Neural progenitor cell (in vitro differentiated cells): Measurements from ENCODE around the gene EFL1. TPM values are rescaled to one million over a fixed set of nuclear protein-coding genes. Genes with fewer than 3 reads are reported as not detected.

Source experiments
- DNase-seq: peaks from one replicate; pipeline ENCODE4 v3.0.0-alpha.2; 2016; ENCODE audit warnings: low spot score
- H2AFZ ChIP-seq: fragments of 200-600 bp; sonication (generic); replicated peaks from 2 replicates; pipeline ENCODE4 v1.6.1; 2016; ENCODE audit warnings: antibody characterized with exemption
- H3F3A ChIP-seq: fragments of 200-600 bp; sonication (generic); 2 replicates; pipeline ENCODE4 v1.6.1; 2016; ENCODE audit warnings: antibody characterized with exemption, low read depth
- H3K27ac ChIP-seq: fragments of 200-600 bp; sonication (generic); 2 replicates; pipeline ENCODE4 v1.5.1; 2016; ENCODE audit warnings: mild to moderate bottlenecking
- H3K27me3 ChIP-seq: fragments of 200-600 bp; sonication (generic); 2 replicates; pipeline ENCODE4 v1.6.1; 2016; ENCODE audit warnings: mild to moderate bottlenecking, moderate library complexity
- H3K36me3 ChIP-seq: fragments of 200-600 bp; sonication (generic); 2 replicates; pipeline ENCODE4 v1.5.1; 2016
- H3K4me1 ChIP-seq: fragments of 200-600 bp; sonication (generic); 2 replicates; pipeline ENCODE4 v1.6.1; 2016; ENCODE audit warnings: mixed run types
- H3K4me2 ChIP-seq: fragments of 200-600 bp; sonication (generic); 2 replicates; pipeline ENCODE4 v1.6.1; 2016
- H3K4me3 ChIP-seq: fragments of 200-600 bp; sonication (generic); 2 replicates; pipeline ENCODE4 v1.5.1; 2016
- H3K79me2 ChIP-seq: fragments of 200-600 bp; sonication (generic); 2 replicates; pipeline ENCODE4 v1.6.1; 2016; ENCODE audit warnings: low read depth
- H3K9ac ChIP-seq: fragments of 200-600 bp; sonication (generic); 2 replicates; pipeline ENCODE4 v1.6.1; 2016
- H3K9me3 ChIP-seq: fragments of 200-600 bp; sonication (generic); 2 replicates; pipeline ENCODE4 v1.5.1; 2016; ENCODE audit warnings: low read depth
- H4K20me1 ChIP-seq: fragments of 200-600 bp; sonication (generic); 2 replicates; pipeline ENCODE4 v1.6.1; 2016; ENCODE audit warnings: low read depth
- H3K27ac Mint-ChIP-seq: 3 replicates; pipeline ENCODE4 v1.8.0; 2021; ENCODE audit warnings: mixed read lengths
- H3K27me3 Mint-ChIP-seq: 2 replicates; pipeline ENCODE4 v1.8.0; 2022; ENCODE audit warnings: low read depth, mild to moderate bottlenecking, inconsistent platforms, moderate library complexity, mixed read lengths; ENCODE audit not compliant: insufficient read depth
- H3K36me3 Mint-ChIP-seq: 3 replicates; pipeline ENCODE4 v1.8.0; 2021; ENCODE audit warnings: mixed read lengths
- H3K4me1 Mint-ChIP-seq: 3 replicates; pipeline ENCODE4 v1.8.0; 2021; ENCODE audit warnings: mixed read lengths
- H3K4me3 Mint-ChIP-seq: 3 replicates; pipeline ENCODE4 v1.8.0; 2021; ENCODE audit warnings: mild to moderate bottlenecking, moderate library complexity, mixed read lengths
- H3K9me3 Mint-ChIP-seq: 3 replicates; pipeline ENCODE4 v1.8.0; 2020; ENCODE audit warnings: mixed read lengths
- EZH2 ChIP-seq: fragments of 200-600 bp; sonication (generic); IDR thresholded peaks from 2 replicates; pipeline ENCODE4 v1.6.1; 2017; ENCODE audit warnings: antibody characterized with exemption, mild to moderate bottlenecking, moderate library complexity
- EZH2phosphoT487 ChIP-seq: fragments of 200-600 bp; sonication (generic); IDR thresholded peaks from 2 replicates; pipeline ENCODE4 v1.6.1; 2017; ENCODE audit warnings: antibody characterized with exemption
- total RNA-seq: library from RNA; depleted of rRNA; stranded (reverse); fragments of >200 nt; gene quantifications from 2 replicates; pipeline ENCODE4 v1.2.3, GENCODE V29; 2015; ENCODE audit warnings: low replicate concordance
- TF ChIP-seq, protein P1 (sequence below): fragments of 200-600 bp; sonication (generic); IDR thresholded peaks from 2 replicates; pipeline ENCODE4 v1.5.1; 2017; ENCODE audit warnings: antibody characterized with exemption, mild to moderate bottlenecking

Gene EFL1
- total RNA-seq, 1 donor from 2014 or later: 42.4 TPM

DNA sequence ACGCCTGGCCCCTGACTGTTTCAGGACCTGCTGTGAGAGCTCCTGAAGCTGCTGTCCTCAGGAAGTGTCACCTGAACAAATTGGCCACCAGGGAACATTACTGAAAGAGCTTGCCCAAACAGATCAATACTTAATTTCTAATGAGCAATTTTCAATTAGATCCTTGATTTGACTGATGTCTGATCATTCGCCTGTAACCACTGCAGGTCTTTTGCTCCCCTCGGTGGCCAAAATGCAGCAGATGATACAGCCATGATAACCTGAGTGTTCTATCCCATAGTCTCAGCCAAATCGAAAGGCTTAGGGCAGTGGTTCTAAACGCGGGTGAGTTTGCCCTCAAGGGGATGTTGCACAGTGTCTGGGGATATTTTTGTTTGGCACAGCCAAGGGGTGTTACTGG, 159.1 kb downstream of the EFL1 start:
- Histone ChIP-seq H3K4me1 (peaks cover 10% of the 10 kb centered on the region), H3K79me2 (no peaks in the 10 kb centered on the region), H3K27me3 (no peaks in the 10 kb centered on the region), H3F3A (peaks cover 5% of the 10 kb centered on the region), H3K36me3 (no peaks in the 10 kb centered on the region), H4K20me1 (no peaks in the 10 kb centered on the region), H3K9me3 (no peaks in the 10 kb centered on the region), H3K4me3 (no peak overlapping the region), H2AFZ (no peak overlapping the region), H3K4me2 (no peak overlapping the region), H3K27ac (no peak overlapping the region), H3K9ac (no peak overlapping the region)
- H3K9me3 Mint-ChIP-seq: no peaks in the 10 kb centered on the region
- H3K4me1 Mint-ChIP-seq: peaks cover 14% of the 10 kb centered on the region
- TF ChIP-seq EZH2phosphoT487 (no peak), EZH2 (no peak)
- TF ChIP-seq, protein P1, sequence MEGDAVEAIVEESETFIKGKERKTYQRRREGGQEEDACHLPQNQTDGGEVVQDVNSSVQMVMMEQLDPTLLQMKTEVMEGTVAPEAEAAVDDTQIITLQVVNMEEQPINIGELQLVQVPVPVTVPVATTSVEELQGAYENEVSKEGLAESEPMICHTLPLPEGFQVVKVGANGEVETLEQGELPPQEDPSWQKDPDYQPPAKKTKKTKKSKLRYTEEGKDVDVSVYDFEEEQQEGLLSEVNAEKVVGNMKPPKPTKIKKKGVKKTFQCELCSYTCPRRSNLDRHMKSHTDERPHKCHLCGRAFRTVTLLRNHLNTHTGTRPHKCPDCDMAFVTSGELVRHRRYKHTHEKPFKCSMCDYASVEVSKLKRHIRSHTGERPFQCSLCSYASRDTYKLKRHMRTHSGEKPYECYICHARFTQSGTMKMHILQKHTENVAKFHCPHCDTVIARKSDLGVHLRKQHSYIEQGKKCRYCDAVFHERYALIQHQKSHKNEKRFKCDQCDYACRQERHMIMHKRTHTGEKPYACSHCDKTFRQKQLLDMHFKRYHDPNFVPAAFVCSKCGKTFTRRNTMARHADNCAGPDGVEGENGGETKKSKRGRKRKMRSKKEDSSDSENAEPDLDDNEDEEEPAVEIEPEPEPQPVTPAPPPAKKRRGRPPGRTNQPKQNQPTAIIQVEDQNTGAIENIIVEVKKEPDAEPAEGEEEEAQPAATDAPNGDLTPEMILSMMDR: peak; percentile 19
- DNase-seq: no peak
- H3K36me3 Mint-ChIP-seq: no peaks in the 10 kb centered on the region
- peaks cover 5% of the 10 kb centered on the region for H3K27me3 Mint-ChIP-seq
- H3K4me3 Mint-ChIP-seq: no peak overlapping the region
- H3K27ac Mint-ChIP-seq: no peak overlapping the region

DNA sequence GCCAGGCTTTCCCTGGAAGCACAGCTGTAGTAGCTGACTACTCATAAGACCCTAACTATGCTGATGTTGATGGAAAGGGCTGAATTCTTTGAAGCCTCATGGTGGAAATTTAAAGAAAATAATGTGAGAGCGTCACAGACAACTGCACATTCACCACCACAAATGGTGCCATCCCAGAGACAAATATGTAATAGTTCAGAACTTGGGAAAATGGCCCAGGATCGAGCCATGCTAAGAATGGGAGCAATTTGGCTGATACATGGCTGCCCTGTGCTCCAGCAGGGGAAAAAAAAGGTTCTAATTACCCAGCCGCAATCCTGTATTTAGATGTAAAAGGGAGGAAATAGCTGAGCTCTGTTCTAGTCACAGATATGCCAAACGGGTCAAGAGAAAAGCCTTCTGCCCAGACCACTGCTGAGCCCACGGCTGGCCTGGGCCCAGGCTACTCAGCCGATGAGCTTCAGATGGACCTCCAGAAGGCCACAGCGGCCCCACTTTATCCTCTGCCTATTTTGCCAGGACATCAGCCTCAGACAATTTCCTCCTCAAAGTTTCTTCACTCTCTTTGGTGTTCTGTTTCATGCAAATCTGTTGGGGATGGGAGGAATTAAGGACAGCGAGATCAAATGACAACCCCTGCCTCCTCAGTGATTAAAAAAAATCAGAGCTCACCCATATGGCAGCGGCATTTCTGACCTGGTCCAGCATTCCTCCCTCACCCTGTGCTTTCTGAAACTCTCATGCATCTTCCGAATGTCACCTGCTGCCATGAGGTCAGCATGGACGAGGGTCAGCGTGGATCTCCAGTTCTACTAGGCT, 162.2 kb downstream of the EFL1 start:
- H3K4me3 Mint-ChIP-seq: no peak overlapping the region
- no peaks in the 10 kb centered on the region for H3K9me3 Mint-ChIP-seq
- H3K9me3 ChIP-seq: no peaks in the 10 kb centered on the region
- TF ChIP-seq EZH2phosphoT487 (no peak), EZH2 (no peak)
- TF ChIP-seq, protein P1: no peak
- H3K27ac ChIP-seq: no peak overlapping the region
- H4K20me1 ChIP-seq: no peaks in the 10 kb centered on the region
- peaks cover 14% of the 10 kb centered on the region for H3K4me1 Mint-ChIP-seq
- no peaks in the 10 kb centered on the region for H3K79me2 ChIP-seq
- DNase-seq: peak; percentile 15
- no peaks in the 10 kb centered on the region for H3K36me3 ChIP-seq
- peak overlapping the region; percentile 88 for H3K27ac Mint-ChIP-seq
- H3K4me2 ChIP-seq: peak overlapping the region; percentile 14
- no peaks in the 10 kb centered on the region for H3K36me3 Mint-ChIP-seq
- peaks cover 5% of the 10 kb centered on the region for H3K27me3 Mint-ChIP-seq
- no peak overlapping the region for H3K9ac ChIP-seq
- peaks cover 5% of the 10 kb centered on the region for H3F3A ChIP-seq
- H3K4me3 ChIP-seq: no peak overlapping the region
- no peaks in the 10 kb centered on the region for H3K27me3 ChIP-seq
- H3K4me1 ChIP-seq: peaks cover 10% of the 10 kb centered on the region
- H2AFZ ChIP-seq: peak overlapping the region; percentile 84

DNA sequence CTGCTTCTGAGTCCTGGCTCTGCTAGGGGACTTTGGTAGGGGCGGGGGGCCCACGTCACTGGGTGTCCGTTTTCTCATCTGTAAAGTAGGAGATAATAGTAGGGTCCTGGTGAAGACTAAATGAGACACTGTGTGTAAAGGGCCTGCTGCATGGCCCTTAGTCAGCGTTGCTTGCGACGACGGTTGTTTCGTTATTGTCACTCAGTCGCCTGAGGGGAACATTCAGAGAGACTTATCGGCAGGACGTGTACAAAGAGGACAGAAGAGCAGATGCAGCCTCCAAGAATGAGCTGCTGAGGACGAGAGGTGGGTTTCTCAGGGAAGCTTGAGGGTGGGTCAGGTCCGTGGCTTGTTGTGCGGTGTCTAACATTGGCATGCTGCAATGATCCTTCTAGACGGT, 163.9 kb downstream of the EFL1 start:
- Mint-ChIP-seq H3K36me3 (no peaks in the 10 kb centered on the region), H3K9me3 (no peaks in the 10 kb centered on the region), H3K27me3 (peaks cover 3% of the 10 kb centered on the region), H3K4me3 (no peak overlapping the region), H3K27ac (no peak overlapping the region), H3K4me1 (peaks cover 14% of the 10 kb centered on the region)
- Histone ChIP-seq H4K20me1 (no peaks in the 10 kb centered on the region), H2AFZ (no peak overlapping the region), H3K27ac (no peak overlapping the region), H3K4me2 (no peak overlapping the region), H3F3A (peaks cover 5% of the 10 kb centered on the region), H3K79me2 (no peaks in the 10 kb centered on the region), H3K4me1 (peaks cover 10% of the 10 kb centered on the region), H3K9ac (no peak overlapping the region), H3K9me3 (no peaks in the 10 kb centered on the region), H3K27me3 (no peaks in the 10 kb centered on the region), H3K36me3 (no peaks in the 10 kb centered on the region), H3K4me3 (no peak overlapping the region)
- DNase-seq: no peak
- TF ChIP-seq EZH2phosphoT487: no peak
- TF ChIP-seq, protein P1: no peak
- TF ChIP-seq EZH2: no peak
